Stomach (tissue), 19 donors: ENCODE results near the gene FHOD3. TPM values are rescaled to one million over a fixed set of nuclear protein-coding genes. Genes with fewer than 3 reads are reported as not detected.
A peak's percentile ranks its signal among the peaks of the same experiment; 100 is the strongest.

Source experiments
- DNase-seq, 2 donors: peaks; one replicate each; pipeline versions ENCODE4 v3.0.0 to v3.0.0-alpha.2; 2013 to 2019
- H3K27ac ChIP-seq, 5 donors: fragments of 200-600 bp in 4 of 5; sonication (generic) in 4 of 5; one replicate each; pipeline ENCODE4 v1.5.1; 2013 to 2019; ENCODE audit warnings: mild to moderate bottlenecking in 1 of 5, moderate library complexity in 1 of 5
- H3K27me3 ChIP-seq, 3 donors: fragments of 200-600 bp; sonication (generic); one replicate each; pipeline ENCODE4 v1.5.1; 2017 to 2019; ENCODE audit warnings: mixed run types in 1 of 3
- H3K36me3 ChIP-seq, 4 donors: fragments of 200-600 bp; sonication (generic); 1 replicate in 3 of 4; 2 replicates in 1 of 4; pipeline ENCODE4 v1.5.1; 2016 to 2019
- H3K4me1 ChIP-seq, 4 donors: fragments of 200-600 bp; sonication (generic); one replicate each; pipeline ENCODE4 v1.5.1; 2016 to 2019
- H3K4me3 ChIP-seq, 4 donors: fragments of 200-600 bp; sonication (generic) in 3 of 4; one replicate each; pipeline ENCODE4 v1.5.1; 2016 to 2019; ENCODE audit warnings: mild to moderate bottlenecking in 1 of 4
- H3K9me3 ChIP-seq, 4 donors: fragments of 200-600 bp; sonication (generic); one replicate each; pipeline ENCODE4 v1.5.1; 2016 to 2019
- EP300 ChIP-seq: sonication (generic); formaldehyde crosslinking; IDR thresholded peaks from one replicate; pipeline ENCODE4 v1.6.1; 2017; ENCODE audit warnings: antibody characterized with exemption
- POLR2A ChIP-seq, 4 donors: fragments of 450-650 bp; IDR thresholded peaks; one replicate each; pipeline ENCODE4 v1.6.1; 2016; ENCODE audit warnings: antibody characterized with exemption in 4 of 4, control low read depth in 2 of 4, mild to moderate bottlenecking in 1 of 4, moderate library complexity in 1 of 4
- POLR2AphosphoS5 ChIP-seq, 3 donors: sonication (generic); formaldehyde crosslinking; IDR thresholded peaks; one replicate each; pipeline ENCODE4 v1.6.1; 2016; ENCODE audit warnings: antibody characterized with exemption in 3 of 3
- WGBS, 5 donors: extraction: QIAGEN DNeasy Blood & Tissue Kit in 3 of 5; methylation state at CpG; one replicate each; pipeline versions ENCODE4 v1.1.5 to v1.1.7; 2013 to 2018; 5-methylcytosine and 5-hydroxymethylcytosine counted together
- intact Hi-C: fragments of 100-400 bp; cut with DNase I; formaldehyde crosslinking; loops from one replicate; pipeline ENCODE4 v1.15.1; 2023; ENCODE audit warnings: low total_unique reads
- long read RNA-seq, 10 donors: transcript quantifications; one replicate each; lab custom pipeline, GENCODE V29; 2026
- polyA plus RNA-seq, 3 donors: library from polyadenylated mRNA; stranded (reverse); fragments of 200-250 nt; gene quantifications; one replicate each; pipeline ENCODE4 v1.2.3, GENCODE V29; 2013
- total RNA-seq, 5 donors: library from RNA; depleted of rRNA; stranded (reverse); fragments of >200 nt; gene quantifications; one replicate each; pipeline versions ENCODE4 v1.1.0 to v1.2.3, GENCODE V29; 2014 to 2016
- TF ChIP-seq, protein P1 (sequence below), 7 experiments: fragments of 450-650 bp in 4 of 7; fragments of 200-600 bp in 3 of 7; sonication (generic) in 3 of 7; IDR thresholded peaks; one replicate each; pipeline ENCODE4 v1.5.1; 2016 to 2019; ENCODE audit warnings: antibody characterized with exemption in 7 of 7, control low read depth in 2 of 7, mild to moderate bottlenecking in 1 of 7
- donor health status: healthy with polysubstance abuse.
- donor health status: Bipolar disorder and iron deficiency.
- donor health status: healthy.

FHOD3 gene
- 1 to 10 TPM in 4 of 5 donors, under 1 TPM in 1; under 0.01 to 9.1 (median 7.5) TPM for total RNA-seq
- 1 to 10 TPM; 1.7 to 4.4 (median 2.1) TPM for polyA plus RNA-seq
- long read RNA-seq, donor 1, partial matches to known transcripts = 0 of 19 reads
- long read RNA-seq, donor 1, other reads (novel, unspliced or antisense) = 19 of 19 reads
- long read RNA-seq, donor 2 = 0 reads
- long read RNA-seq, donor 3 = 0 reads
- long read RNA-seq, donor 4 = 0 reads
- long read RNA-seq, donor 5 = 0 reads
- long read RNA-seq, donor 6, partial matches to known transcripts = 0 of 1 reads
- long read RNA-seq, donor 6, other reads (novel, unspliced or antisense) = 0 of 1 reads
- long read RNA-seq, donor 7, partial matches to known transcripts = 0 of 1 reads
- long read RNA-seq, donor 7, other reads (novel, unspliced or antisense) = 0 of 1 reads
- long read RNA-seq, donor 8 = 0 reads
- long read RNA-seq, donor 9 = 0 reads
- long read RNA-seq, donor 10 = 0 reads

DNA sequence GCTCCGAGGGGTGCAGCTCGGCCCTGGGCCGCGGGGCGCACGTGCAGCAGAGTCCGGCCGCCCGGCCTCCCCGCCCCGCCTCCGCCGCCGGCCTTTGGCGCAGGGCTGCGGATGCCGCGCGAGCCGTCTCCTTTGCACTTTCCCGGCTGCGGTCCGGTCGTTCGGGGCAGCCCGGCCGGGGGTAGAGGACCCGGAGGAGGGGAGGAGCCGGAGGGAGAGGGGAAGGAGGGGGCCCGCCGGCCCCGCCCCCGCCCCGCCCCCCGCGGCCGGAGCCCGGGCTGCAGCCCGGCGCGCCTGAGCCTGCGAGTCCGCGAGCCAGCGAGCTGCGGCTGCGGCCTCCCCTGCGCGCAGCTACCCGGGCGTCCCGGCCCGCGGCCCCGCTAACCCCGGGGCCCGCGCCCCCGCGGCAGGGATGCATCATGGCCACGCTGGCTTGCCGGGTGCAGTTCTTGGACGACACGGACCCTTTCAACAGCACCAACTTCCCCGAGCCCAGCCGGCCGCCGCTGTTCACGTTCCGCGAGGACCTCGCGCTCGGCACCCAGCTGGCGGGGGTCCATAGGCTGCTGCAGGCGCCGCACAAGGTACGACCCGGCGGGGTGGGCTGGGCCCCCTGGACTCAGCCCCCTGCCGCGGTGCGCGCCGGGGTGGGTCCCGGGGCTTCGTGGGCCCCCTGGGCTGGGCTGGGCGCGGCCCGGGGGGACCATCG, at the start of gene FHOD3:
TSS of gene FHOD3 (plus strand) at position 297 of the 709 bp plus-strand sequence. CDS start at position 420, 123 bp downstream.
- H3K4me1 ChIP-seq = peaks cover 21 to 31% (median 28%) of the 10 kb centered on the region in 4 donors
- H3K36me3 ChIP-seq = no peaks in the 10 kb centered on the region
- DNase-seq = peak; percentile 54 to 72
- intact Hi-C loops = no loop called here
- TF ChIP-seq, protein P1, sequence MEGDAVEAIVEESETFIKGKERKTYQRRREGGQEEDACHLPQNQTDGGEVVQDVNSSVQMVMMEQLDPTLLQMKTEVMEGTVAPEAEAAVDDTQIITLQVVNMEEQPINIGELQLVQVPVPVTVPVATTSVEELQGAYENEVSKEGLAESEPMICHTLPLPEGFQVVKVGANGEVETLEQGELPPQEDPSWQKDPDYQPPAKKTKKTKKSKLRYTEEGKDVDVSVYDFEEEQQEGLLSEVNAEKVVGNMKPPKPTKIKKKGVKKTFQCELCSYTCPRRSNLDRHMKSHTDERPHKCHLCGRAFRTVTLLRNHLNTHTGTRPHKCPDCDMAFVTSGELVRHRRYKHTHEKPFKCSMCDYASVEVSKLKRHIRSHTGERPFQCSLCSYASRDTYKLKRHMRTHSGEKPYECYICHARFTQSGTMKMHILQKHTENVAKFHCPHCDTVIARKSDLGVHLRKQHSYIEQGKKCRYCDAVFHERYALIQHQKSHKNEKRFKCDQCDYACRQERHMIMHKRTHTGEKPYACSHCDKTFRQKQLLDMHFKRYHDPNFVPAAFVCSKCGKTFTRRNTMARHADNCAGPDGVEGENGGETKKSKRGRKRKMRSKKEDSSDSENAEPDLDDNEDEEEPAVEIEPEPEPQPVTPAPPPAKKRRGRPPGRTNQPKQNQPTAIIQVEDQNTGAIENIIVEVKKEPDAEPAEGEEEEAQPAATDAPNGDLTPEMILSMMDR (IDR thresholded peaks at IDR 0.05) = peak in 1 of 7 experiments; percentile 13
- TF ChIP-seq POLR2AphosphoS5 (IDR thresholded peaks at IDR 0.05) = no peak
- TF ChIP-seq POLR2A (IDR thresholded peaks at IDR 0.05) = no peak
- TF ChIP-seq EP300 = no peak
- 1 to 3% (median 1%) methylated on average over 15 to 91 of the region's 91 CpGs for WGBS, 5 donors
- peak within 1 kb of the TSS; percentile 63 to 84 (median 67) for H3K4me3 ChIP-seq
- no peaks in the 10 kb centered on the region for H3K9me3 ChIP-seq
- peaks cover 0 to 64% (median 50%) of the 10 kb centered on the region in 3 donors for H3K27me3 ChIP-seq
- peak within 1 kb of the TSS in 3 of 5 donors; percentile 1 to 69 (median 53) for H3K27ac ChIP-seq

DNA sequence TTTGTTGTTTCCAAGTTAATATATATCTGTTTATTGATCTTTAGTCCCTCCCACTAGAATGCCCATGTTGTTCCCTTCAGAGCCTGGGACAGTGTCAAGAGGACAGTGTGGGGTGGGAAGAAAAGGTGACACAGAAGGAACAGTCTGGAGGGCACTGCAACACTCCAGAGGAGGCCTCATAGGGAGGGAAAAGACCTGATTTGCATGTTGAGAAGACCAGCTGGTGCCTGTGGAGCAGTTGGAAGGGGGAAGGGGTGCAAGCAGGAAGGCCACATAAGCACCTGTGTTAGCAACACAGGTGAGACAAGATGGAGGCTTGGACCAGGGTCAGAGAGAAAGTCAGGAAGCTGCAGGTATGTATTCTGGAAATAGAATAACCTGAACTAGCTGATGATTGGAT, 48.1 kb upstream of the FHOD3 start:
- Histone ChIP-seq H3K4me3 (no peak overlapping the region), H3K36me3 (peaks cover 0 to 4% (median 0%) of the 10 kb centered on the region in 4 donors), H3K27ac (no peak overlapping the region), H3K27me3 (no peaks in the 10 kb centered on the region), H3K4me1 (no peaks in the 10 kb centered on the region), H3K9me3 (peaks cover 0 to 11% (median 6%) of the 10 kb centered on the region in 4 donors)
- DNase-seq = no peak
- TF ChIP-seq EP300 (no peak), POLR2A (IDR thresholded peaks at IDR 0.05) (no peak)
- TF ChIP-seq, protein P1 (IDR thresholded peaks at IDR 0.05) = no peak
- intact Hi-C loops = no loop called here

DNA sequence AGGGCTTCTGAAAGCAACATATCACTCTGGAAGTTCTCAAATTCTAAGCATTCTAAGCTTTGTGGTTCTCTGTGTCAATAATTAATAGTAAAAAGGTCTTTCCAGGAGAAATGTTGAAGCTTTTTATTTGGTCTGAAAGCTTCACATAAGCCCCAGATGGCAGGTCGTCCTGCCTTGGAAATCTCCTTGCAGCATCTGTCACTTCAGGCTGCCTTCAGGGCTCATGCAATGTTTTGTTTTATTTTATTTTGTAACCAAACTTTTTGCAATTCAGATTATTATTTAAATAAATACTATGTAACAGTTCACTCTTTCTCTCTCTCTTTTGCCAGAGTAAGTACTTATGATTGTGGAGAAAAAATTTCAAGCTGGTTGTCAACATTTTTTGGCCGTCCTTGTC, 46.7 kb upstream of the FHOD3 start:
- DNase-seq = no peak
- Histone ChIP-seq H3K27me3 (no peaks in the 10 kb centered on the region), H3K36me3 (peaks cover 0 to 4% (median 0%) of the 10 kb centered on the region in 4 donors), H3K4me1 (no peaks in the 10 kb centered on the region), H3K9me3 (peaks cover 0 to 6% (median 3%) of the 10 kb centered on the region in 4 donors), H3K27ac (no peak overlapping the region), H3K4me3 (no peak overlapping the region)
- TF ChIP-seq POLR2AphosphoS5 (IDR thresholded peaks at IDR 0.05) (no peak), POLR2A (IDR thresholded peaks at IDR 0.05) (no peak), EP300 (no peak)
- TF ChIP-seq, protein P1 (IDR thresholded peaks at IDR 0.05) = no peak
- intact Hi-C loops = no loop called here
- 76 to 83% (median 82%) methylated on average over 2 of the region's 2 CpGs for WGBS, 5 donors

DNA sequence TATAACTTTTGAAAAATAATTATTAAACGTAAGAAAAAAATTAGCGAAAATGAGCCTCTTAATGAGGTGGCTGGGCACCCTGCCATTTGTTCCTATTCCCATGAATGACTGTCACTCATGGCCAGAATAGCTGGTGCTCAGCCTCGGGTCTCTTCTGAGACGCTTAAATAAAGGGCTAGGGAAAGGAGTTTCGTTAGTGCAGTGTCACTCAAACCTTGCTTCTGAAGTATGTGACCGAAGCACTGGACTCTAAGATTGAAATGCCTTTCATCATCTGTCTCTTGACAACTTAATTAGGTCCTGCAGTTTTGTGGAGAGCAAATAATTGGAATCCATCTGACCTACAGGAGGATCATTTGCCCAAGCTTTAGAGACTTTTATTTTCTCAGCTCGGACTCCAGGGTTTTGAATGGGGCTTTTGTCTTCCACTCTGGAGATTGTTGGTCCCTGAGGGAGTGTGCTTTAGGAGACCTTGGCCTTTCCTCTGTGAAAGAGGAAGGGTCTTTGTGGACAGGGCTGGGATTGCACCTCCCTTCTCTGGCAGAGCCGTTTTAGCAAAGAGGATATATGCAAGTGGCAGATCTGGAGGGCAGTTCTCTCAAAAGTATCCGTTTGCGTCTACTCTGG, 42.3 kb upstream of the FHOD3 start:
- intact Hi-C loops = no loop called here
- 76 to 86% (median 80%) methylated on average over 10 of the region's 10 CpGs for WGBS, 5 donors
- Histone ChIP-seq H3K27ac (no peak overlapping the region), H3K9me3 (no peaks in the 10 kb centered on the region), H3K4me1 (no peaks in the 10 kb centered on the region), H3K27me3 (no peaks in the 10 kb centered on the region), H3K4me3 (no peak overlapping the region), H3K36me3 (peaks cover 0 to 3% (median 0%) of the 10 kb centered on the region in 4 donors)
- TF ChIP-seq, protein P1 (IDR thresholded peaks at IDR 0.05) = no peak
- TF ChIP-seq POLR2A (IDR thresholded peaks at IDR 0.05) (no peak), EP300 (no peak), POLR2AphosphoS5 (IDR thresholded peaks at IDR 0.05) (no peak)
- DNase-seq = no peak
